ENCODE measurements around the gene VAMP4.
A peak's percentile ranks its signal among the peaks of the same experiment; 100 is the strongest.

VAMP4 gene, protein sequence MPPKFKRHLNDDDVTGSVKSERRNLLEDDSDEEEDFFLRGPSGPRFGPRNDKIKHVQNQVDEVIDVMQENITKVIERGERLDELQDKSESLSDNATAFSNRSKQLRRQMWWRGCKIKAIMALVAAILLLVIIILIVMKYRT

DNA sequence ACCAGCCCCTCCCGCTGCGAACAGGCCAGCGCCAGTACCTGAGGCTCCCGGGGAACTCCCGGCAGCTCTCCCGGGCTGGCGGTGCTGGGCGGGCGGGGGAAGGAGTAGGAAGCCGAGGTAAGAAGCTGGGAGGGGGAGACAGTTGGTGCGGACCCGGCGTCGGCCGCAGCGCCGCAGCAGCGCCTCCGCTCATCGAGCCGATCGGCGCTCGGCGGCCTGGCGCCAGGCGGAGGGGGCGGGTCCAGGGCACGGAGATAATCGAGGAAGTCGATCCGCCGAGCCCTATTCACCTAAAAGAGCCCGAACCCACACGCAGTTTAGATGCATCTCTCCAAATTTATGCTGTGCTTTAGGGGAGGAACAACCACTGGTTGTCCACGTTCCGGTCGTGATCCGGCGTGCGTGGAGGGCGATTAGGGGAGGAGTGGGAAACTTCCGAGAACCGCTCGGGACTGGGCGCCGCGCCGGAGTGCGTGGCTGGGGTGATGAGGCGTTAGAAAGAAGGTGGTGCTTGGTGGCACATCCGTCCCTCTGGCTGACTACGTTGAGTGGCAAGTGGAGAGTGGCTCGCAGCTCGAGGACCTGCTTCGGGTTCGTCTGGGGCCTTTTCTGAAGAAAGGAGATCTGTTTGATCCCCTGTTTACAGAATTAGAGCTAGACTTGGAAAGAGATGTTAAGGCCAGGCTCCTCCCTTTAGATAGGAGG is at the start of gene VAMP4:
TSS of gene VAMP4 (minus strand) at position 194 of the 705 bp plus-strand sequence. CDS start 3,651 bp downstream, outside the sequence.
- TF ChIP-seq, protein P1, sequence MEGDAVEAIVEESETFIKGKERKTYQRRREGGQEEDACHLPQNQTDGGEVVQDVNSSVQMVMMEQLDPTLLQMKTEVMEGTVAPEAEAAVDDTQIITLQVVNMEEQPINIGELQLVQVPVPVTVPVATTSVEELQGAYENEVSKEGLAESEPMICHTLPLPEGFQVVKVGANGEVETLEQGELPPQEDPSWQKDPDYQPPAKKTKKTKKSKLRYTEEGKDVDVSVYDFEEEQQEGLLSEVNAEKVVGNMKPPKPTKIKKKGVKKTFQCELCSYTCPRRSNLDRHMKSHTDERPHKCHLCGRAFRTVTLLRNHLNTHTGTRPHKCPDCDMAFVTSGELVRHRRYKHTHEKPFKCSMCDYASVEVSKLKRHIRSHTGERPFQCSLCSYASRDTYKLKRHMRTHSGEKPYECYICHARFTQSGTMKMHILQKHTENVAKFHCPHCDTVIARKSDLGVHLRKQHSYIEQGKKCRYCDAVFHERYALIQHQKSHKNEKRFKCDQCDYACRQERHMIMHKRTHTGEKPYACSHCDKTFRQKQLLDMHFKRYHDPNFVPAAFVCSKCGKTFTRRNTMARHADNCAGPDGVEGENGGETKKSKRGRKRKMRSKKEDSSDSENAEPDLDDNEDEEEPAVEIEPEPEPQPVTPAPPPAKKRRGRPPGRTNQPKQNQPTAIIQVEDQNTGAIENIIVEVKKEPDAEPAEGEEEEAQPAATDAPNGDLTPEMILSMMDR (IDR thresholded peaks at IDR 0.05; ENCODE audit: low read depth, low read length, missing control alignments), result no peak

DNA sequence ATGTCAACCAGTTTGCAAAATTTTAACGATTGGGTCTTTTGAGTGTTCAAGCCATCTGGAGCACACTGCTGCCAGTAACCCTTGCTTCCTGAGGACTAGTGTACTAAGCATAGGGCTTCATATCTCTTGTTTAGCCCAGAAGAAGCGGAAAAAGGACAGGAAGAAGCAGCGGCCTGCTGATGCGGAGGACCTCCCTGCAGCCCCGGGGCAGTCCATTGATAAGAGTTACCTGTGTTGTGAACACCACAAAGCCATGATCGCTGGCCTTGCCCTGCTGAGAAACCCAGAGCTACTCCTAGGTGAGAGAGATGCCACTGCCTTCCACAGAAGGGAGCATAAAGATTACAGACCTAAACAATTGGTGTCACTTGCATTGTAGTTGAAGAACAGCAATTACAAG is 48.5 kb upstream of the VAMP4 start:
- DNase-seq (ENCODE audit: extremely low read depth, low read depth), result no peak
- H3K4me3 ChIP-seq (replicated peaks; ENCODE audit: low read depth, low read length), result no peak overlapping the region
- TF ChIP-seq, protein P1 (IDR thresholded peaks at IDR 0.05; ENCODE audit: low read depth, low read length, missing control alignments), result no peak

More for the DNA sequence above, at the start of gene VAMP4:
- peak within 1 kb of the TSS; percentile 72 for H3K4me3 ChIP-seq (replicated peaks; ENCODE audit: low read depth, low read length)
- no peak for DNase-seq (ENCODE audit: extremely low read depth, low read depth)

DNA sequence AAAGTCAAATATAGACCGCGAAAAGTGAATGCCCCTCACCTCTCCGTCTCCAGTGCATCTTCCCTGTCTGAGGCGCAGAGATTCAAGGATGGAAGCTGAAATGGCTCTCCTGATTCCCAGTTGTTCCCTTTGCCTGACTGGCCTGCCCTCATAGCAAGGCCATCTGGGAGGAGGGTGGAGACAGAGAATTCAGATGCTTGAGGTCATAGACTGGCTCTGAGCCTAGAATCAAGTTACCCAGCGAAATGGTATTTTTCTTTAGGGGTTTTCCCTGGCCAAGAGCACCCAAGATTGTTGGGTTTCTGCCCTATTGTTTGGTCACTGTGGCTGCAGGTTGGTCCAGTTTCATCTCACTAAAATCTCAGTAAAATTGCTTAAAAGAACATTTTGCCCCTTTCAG is 46.8 kb upstream of the VAMP4 start:
- no peak overlapping the region for H3K4me3 ChIP-seq (replicated peaks; ENCODE audit: low read depth, low read length)
- peak; percentile 44 for DNase-seq (ENCODE audit: extremely low read depth, low read depth)
- TF ChIP-seq, protein P1 (IDR thresholded peaks at IDR 0.05; ENCODE audit: low read depth, low read length, missing control alignments), result no peak

DNA sequence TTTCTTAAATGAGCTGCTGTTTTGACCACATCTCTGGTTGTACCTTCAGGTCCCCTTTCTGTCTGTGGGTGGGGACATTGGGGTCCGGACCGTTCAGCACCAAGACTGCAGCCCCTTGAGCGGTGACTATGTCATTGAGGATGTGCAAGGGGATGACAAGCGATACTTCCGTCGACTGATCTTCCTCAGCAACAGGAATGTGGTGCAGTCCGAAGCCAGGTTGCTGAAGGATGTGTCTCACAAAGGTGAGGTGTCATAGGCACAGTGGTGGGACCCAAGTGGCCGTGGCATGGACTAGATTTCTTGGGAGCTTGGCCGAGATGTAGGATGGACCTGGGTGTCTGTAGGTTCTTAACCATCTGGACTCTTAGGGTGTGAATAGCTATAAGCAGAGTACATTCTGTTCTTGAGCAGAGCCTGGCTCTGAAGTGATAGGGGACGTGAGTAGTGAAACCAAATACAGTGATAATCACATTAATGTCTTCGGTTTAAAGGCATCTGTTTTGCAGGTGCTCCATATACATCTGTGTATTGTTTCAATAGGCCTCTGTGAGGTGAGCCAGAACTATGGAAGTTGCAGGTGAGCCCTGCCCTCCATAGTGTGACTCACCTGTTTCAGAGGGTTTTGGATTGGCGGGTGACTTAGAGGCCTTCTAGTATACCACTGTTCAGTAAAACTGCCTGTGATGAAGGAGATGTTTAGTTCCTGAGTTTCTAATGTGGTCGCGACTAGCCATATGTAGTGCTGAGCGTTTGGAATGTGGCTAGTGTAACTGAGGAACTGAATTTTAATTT is 46.0 kb upstream of the VAMP4 start:
- no peak for DNase-seq (ENCODE audit: extremely low read depth, low read depth)
- TF ChIP-seq, protein P1 (IDR thresholded peaks at IDR 0.05; ENCODE audit: low read depth, low read length, missing control alignments), result no peak
- H3K4me3 ChIP-seq (replicated peaks; ENCODE audit: low read depth, low read length), result no peak overlapping the region

DNA sequence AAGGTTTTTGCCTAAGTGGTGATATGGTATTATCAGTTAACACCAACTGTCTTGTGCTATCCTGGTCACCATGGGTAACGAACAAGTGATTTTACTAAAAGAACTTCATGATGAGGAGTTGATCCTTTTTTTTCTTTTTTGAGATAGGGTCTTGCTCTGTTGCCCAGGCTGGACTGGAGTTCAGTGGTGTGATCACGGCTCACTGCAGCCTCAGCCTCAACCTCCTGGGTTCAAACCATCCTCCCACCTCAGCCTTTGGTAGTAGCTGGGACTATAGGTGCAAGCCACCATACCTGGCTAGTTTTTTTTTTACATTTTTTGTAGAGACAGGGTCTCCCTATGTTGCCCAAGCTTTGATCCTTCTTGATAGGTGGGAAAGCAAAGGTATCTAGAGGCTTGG is 44.7 kb upstream of the VAMP4 start:
- no peak overlapping the region for H3K4me3 ChIP-seq (replicated peaks; ENCODE audit: low read depth, low read length)
- TF ChIP-seq, protein P1 (IDR thresholded peaks at IDR 0.05; ENCODE audit: low read depth, low read length, missing control alignments), result no peak
- no peak for DNase-seq (ENCODE audit: extremely low read depth, low read depth)

DNA sequence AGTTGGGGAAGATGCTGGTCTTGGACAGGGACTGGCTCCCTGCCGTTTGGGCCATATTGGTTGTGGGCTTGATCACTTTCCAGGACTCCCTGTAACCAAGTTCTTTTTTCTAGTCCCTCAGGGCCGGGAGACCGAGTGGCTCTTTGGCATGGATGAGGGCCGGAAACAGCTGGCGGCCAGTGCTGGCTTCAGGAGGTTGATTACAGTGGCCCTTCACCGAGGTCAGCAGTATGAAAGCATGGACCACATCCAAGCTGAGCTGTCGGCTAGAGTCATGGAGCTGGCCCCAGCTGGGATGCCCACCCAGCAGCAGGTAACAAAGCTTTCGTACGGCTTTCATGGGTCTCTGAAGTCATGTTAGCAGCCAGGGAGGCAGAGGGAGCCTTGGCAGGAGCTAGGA is 43.9 kb upstream of the VAMP4 start:
- TF ChIP-seq, protein P1 (IDR thresholded peaks at IDR 0.05; ENCODE audit: low read depth, low read length, missing control alignments), result no peak
- no peak for DNase-seq (ENCODE audit: extremely low read depth, low read depth)
- H3K4me3 ChIP-seq (replicated peaks; ENCODE audit: low read depth, low read length), result no peak overlapping the region
